ENCODE measurements around the gene ZNF165.
"Not testable (repeated sequence)": the region's sequence is repeated elsewhere in the genome, so short reads cannot be mapped to it uniquely, and the experiment has no call there.

Gene ZNF165

DNA sequence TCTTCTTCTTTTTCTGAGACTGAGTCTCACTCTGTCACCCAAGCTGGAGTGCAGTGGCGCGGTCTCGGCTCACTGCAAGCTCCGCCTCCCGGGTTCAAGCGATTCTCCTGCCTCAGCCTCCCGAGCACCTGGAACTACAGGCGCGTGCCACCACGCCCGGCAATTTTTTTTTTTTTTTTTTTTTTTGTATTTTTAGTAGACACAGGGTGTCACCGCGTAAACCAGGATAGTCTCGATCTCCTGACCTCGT, at the start of gene ZNF165:
Gene ZNF165, plus strand, starts transcription at position 188 of the 250 bp plus-strand sequence. CDS start 4,913 bp downstream, outside the sequence.
- not testable (repeated sequence) for DNase-seq (ENCODE audit: low read depth)

DNA sequence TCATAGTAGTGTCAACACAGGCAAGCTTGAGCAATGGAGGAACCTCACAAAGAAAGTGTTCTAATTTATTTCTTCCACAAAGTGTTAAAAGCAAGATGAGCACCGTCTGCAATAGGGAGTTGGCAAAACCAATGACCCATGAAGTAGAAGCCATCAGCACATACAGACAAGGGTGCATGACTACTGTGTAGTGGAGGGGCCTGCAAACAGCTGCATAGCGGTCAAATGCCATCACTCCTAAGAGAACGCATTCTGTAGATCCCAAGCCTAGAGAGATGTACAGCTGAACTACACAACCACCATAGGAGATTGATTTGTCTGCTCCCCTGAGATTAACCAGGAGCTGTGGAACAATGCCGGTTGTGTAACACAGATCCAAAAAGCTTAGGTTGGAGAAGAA, 26.8 kb upstream of the ZNF165 start:
- DNase-seq (ENCODE audit: low read depth): no peak

DNA sequence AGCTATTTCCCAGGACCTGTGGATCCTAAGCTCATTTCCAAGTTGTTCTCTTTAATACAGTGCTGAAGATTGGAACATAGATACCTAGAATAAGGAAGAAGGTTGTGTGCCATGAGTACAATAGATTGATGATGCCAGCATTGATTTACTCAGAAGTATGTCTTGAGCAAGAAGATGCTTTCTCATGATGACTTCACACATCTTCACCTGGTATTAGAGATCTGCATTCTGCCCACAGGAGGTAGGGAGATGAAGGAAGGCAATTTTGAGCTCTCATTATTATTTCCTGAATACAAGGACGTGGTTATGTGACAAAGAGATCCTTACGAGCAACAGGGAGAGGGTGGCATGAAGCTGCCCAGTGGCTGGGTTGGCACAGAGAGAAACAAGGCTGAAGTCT, 20.0 kb upstream of the ZNF165 start:
- no peak for DNase-seq (ENCODE audit: low read depth)

DNA sequence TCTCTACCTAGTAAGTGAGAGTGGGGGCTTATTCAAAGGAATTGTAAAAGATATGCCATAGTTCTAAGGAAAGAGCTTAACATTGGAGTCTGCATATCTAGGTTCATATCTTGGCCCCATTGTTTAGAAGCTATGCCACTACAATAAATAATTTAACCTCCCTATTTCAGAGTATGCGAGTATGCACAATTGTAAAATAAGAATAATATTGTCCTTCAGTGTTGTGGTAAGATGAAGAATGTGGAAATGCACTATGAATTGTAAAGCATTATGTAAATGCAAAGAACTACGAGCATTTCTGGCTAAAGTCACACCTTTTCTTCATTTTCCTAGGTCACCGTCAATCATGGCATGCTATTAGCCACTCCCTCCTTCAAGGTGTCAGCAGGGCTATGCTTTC, 16.1 kb upstream of the ZNF165 start:
- DNase-seq (ENCODE audit: low read depth): no peak

GRCh38 chr6:28068067-28068466, 12.3 kb upstream of the ZNF165 start:
- no peak for DNase-seq (ENCODE audit: low read depth)

DNA sequence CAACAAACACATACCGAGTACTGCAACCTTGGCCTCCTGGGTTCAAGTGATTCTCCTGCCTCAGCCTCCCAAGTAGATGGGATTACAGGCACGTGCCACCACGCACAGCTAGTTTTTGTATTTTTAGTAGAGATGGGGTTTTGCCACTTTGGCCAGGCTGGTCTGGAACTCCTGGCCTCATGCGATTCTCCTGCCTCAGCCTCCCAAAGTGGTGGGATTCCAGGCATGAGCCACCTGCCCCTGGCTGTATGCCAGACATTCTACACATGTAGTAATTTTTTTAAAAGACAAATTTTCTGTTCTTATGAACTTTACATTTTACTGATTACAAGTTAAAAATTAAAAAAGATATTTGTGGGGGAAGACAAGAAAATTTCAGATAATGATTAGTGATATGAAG, 9.4 kb upstream of the ZNF165 start:
- DNase-seq (ENCODE audit: low read depth): not testable (repeated sequence)

GRCh38 chr6:28078050-28078449, 2.3 kb upstream of the ZNF165 start:
- no peak for DNase-seq (ENCODE audit: low read depth)

GRCh38 chr6:28078836-28079235, 1.5 kb upstream of the ZNF165 start:
- DNase-seq (ENCODE audit: low read depth): no peak

GRCh38 chr6:28080631-28081485, 490 bp downstream of the ZNF165 start:
- peak; percentile 84 for DNase-seq (ENCODE audit: low read depth)

DNA sequence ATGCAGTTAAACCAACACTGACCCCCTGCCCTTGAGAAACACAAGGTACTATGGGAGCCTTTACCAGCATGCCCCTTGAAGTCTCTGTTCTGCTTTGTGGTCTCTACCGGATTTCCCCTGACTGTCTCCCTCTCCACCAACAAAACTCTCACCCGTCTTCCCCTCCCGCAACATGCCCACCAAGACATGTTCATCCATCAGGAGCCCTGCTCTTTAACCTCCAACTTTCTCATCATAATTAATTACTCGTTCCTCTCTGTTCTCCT, 1.1 kb downstream of the ZNF165 start:
- no peak for DNase-seq (ENCODE audit: low read depth)

- no peak for DNase-seq (ENCODE audit: low read depth)
Observed at GRCh38 chr6:28082939-28083338, 2.6 kb downstream of the ZNF165 start.

GRCh38 chr6:28089054-28089453, 8.7 kb downstream of the ZNF165 start:
- no peak for DNase-seq (ENCODE audit: low read depth)

- no peak for DNase-seq (ENCODE audit: low read depth)
Observed at GRCh38 chr6:28090917-28091586, 10.7 kb downstream of the ZNF165 start.

DNA sequence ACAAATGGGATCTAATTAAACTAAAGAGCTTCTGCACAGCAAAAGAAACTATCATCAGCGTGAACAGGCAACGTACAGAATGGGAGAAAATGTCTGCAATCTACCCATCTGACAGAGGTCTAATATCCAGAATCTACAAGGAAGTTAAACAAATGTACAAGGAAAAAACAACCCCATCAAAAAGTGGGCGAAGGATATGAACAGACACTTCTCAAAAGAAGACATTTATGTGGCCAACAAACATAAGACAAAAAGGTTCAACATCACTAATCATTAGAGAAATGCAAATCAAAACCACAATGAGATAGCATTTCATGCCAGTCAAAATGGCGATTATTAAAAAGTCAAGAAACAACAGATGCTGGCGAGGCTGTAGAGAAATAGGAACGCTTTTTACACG, 21.9 kb downstream of the ZNF165 start:
- not testable (repeated sequence) for DNase-seq (ENCODE audit: low read depth)

DNA sequence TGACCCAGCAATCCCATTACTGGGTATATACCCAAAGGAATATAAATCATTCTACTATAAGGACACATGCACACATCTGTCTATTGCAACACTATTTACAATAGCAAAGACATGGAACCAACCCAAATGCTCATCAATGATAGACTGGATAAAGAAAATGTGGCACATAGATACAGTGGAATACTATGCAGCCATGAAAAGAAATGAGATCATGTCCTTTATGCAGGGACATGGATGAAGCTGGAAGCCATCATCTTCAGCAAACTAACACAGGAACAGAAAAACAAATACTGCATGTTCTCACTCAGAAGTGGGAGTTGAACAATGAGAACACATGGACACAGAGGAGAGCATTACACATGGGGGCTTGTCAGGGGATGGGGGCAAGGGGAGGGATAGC, 22.3 kb downstream of the ZNF165 start:
- not testable (repeated sequence) for DNase-seq (ENCODE audit: low read depth)

DNA sequence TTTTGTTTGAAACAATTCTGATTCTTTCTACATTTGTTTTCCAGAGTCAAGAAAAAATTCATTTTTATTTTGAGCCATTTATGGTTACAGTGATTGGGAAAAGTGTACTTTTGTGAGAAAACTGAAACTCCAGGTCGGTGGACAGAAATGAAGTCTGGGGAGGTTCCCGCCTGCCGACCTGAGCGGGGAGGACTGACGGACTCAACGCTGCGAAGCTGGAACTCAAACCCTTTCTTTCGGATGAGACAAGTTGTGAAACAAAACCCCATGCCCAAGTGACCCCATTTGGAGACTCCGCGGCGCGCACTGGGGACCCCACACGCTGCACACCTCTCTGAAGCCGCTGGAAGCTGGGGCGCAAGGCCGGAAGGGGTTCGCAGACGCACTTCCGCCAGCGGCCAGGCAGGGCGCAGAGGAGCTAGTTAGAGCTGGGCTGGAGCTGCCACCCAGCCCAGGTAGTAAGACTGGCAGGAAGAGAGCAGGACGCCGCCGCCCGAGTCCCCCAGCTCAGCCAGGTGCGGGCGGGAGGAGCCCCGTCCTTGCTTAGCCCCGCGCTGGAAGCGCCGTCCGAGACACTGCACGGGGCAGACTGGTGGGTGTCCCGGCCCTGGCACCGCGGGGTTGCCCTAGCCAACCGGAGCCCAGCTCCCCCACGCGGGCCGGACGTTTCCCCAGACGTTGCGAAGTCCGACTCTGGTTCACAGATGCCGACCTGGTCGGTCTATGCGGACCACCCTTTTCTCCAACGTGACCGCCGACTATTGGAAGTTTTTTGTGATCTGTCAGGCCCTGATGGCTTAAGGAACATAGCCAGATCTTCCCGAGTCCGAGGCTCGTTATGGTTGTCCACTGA, 24.2 kb downstream of the ZNF165 start:
- peak; percentile 76 for DNase-seq (ENCODE audit: low read depth)

DNA sequence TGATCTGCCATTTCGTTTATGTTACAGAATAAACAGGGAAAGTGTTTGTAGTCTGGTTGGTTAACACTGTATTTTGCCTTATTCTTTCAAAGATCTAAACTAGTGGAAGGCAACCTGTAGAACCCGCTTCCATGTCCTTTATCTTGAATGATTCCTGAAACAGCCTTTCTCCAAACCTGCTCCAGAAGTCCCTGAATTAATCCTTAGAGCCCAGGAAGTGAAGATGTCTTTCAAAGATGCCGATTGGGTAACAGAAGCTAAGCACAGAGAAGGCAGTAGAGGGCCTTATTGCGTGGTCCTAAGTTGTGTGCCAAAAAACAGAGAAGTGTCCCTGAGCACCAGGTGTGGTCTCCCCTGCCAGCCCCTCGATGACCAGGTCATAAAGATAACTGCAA, 24.9 kb downstream of the ZNF165 start:
- no peak for DNase-seq (ENCODE audit: low read depth)

DNA sequence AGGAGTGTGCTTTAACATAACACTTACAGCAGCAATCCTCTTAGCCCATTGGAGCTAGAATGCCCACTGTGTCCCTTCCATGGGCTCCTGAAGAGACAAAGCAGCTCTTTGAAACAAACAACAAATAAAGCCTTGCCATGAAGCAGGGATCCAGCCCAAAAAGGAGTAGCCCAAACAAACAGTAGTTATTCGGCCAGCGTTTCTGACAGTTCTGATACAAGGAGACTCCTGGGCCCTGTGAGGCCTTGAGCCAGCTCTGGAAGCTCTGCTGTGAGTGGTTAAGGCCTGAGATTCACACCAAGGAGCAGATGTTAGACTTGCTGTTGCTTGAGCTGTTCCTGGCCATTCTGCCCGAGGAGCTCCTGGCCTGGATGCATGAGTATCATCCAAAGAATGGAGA, 27.1 kb downstream of the ZNF165 start:
- DNase-seq (ENCODE audit: low read depth): no peak

DNA sequence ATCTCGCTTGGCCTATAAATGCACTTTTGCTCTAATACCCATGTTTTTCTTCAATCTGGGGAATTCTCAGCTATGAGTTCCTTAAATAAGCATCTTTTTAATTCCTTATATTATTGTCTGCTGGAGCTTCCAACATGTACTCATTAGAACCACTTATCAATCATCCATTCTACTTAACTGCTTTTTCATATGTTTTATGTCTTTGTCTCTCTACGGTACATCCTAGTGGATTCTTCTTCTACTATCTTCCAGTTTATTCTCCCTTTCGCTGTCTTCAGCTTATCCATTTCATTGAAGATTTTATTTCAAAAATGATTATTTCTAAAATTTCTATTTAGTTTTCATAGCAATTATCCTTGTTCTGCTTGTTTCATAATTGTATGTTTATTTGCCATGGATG, 31.6 kb downstream of the ZNF165 start:
- no peak for DNase-seq (ENCODE audit: low read depth)

DNA sequence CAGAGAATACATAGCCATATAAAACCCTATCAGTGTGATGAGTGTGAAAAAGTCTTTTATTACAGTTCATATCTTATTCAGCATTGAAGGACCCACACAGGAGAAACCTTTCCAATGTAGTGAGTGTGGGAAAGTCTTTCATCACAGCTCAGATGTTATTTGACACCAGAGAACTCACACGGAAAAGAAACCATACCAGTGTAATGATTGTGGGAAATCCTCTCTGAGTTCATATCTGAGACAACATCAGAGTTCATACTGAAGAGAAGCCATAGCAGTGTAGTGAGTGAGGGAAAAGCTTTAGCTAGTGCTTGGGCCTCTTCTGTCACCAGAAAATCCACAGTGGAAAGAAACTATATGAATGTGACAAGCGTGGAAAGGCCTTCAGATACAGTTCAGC, 35.4 kb downstream of the ZNF165 start:
- no peak for DNase-seq (ENCODE audit: low read depth)

GRCh38 chr6:28117386-28118050, 37.1 kb downstream of the ZNF165 start:
- DNase-seq (ENCODE audit: low read depth): no peak

DNA sequence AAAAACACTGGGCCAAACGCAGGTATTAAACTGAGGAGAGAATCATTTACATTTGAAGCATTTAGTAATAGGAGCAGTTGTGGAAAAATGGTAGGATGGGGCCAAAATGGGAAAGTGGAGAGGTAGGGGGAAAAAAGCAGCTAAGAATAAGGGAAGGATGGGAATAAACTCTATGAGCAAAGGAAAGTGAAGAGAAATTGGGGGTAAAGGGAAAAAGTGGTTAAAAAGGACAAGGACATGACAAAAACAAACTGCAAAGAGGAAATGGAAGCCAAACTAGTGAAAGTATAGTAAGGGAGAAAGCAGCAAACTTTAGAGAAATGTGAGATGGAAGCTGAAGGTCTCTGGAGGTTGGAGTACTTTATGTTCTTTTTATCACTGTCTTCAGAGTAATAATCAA, 37.8 kb downstream of the ZNF165 start:
- DNase-seq (ENCODE audit: low read depth): no peak

DNA sequence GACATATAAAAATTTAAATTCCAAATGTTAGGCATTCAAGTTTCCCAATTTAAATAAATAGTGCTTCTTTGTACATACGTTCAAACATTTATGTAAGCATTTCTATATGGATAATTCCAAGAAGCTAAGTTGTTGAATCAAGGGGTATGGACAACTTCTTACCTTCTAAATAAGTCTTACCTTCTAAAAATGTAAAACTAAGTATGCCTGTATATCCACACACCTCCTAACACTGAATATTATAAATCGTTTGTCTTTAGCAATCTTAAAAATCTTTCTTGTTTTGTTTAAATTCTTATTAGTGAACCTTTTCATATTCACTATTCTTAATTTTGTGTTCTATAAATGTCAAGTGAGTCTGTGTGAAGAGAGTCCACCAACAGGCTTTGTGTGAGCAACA, 41.5 kb downstream of the ZNF165 start:
- DNase-seq (ENCODE audit: low read depth): no peak

Measured in stimulated activated CD4-positive, alpha-beta T cell treated with anti-CD3 and anti-CD28 coated beads, Interleukin-2, amount 100 ng/mL, for 4 hours (primary cell).